Pulmonary artery endothelial cell (primary cell): ENCODE measurements around the gene KMT5B. TPM values are rescaled to one million over a fixed set of nuclear protein-coding genes. Genes with fewer than 3 reads are reported as not detected.

ENCODE experiments used
- DNase-seq: peaks from one replicate; pipeline ENCODE4 v3.0.0-alpha.2; 2011; ENCODE audit warnings: low read depth, low spot score
- total RNA-seq: library from RNA; depleted of rRNA; stranded (reverse); fragments of >200 nt; gene quantifications from 2 replicates; pipeline ENCODE4 v1.2.3, GENCODE V29; 2014

KMT5B gene
- total RNA-seq, 1 donor from 2014 or later = 17.6 TPM

DNA sequence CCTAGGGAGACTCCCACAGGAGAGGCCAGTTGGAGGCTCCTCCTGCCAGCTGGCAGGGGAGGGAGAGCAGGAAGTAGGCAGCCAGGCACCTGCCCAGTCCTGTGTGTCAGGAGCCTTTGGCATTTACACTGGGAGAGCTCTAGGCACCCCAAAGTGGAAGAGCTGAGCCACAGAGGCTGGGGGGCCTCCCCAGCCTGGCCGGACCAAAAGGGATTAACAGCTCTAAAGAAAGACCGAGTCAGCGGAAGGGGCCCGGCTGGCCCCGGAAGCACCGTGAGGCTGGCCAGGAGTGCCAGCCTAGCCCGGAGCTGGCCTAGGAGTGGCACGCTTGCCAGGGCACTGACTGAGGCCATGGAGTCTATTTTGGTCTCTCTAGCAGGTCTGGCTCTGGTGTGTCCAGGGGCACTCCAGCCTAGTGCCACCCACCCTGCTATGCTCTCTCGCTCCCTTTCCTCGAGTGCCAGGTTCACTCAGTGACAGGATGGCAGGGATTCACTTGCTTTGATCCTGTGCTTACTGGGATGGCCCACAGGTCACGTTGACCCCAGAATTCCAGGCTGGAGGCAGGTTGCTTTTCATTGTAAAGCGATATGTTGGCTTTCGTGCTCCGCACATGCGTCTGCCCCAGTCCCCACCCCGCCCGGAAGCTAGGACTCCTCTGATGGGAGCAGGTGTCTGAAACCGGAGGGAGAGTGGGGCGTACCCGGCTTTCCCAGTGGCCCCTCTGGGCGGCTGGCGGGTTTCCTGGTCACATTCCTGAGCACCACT, 3.3 kb upstream of the KMT5B start:
- DNase-seq = no peak

DNA sequence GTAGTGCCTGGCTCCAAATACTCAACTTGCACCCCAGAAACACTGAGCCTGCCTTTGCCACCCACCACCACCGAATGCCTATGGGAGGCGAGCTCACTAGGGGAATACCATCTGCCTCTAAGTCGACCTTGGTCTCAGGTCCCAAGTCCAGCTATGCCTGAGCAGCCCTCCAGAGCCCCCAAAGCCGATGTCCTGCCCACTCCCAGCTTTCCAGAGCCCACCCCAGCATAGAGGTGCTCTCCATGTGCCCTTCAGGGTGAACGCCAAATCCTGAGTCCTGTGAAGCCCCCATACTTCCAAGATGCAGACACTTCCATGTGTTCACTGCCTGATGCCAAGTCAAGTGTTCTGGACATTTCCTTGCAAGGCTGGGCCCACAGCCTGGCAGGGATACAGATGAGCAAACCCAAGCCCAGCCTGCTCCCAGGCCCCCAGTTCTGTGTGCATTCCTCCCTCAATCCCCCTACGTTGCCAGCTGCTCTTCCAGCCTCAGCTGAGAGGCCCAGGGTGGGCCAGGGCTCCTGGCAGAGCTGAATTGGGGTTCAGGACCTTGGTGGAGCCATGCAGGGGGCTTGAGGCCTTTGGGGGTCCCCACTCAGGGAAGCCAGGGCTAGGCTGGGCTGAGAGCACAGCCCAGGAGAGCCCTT, 2.6 kb upstream of the KMT5B start:
- DNase-seq = no peak

DNA sequence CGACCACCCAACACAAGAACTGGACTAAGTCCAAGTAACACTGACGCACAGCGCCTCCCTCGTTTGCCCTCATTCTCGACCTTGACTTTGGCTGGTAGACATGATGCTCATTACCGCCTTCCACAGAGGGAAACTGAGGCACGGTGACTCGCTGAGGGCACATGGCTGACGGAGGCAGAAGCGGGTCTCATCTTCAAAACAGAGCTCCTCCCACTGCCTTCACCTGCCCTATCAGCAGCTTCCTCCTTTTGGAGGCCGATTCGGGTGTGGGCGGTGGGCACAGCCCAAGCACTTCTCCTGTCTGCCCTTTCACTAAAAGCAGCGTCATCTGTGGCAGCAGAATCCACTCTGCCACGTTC, 2.0 kb upstream of the KMT5B start:
- no peak for DNase-seq

DNA sequence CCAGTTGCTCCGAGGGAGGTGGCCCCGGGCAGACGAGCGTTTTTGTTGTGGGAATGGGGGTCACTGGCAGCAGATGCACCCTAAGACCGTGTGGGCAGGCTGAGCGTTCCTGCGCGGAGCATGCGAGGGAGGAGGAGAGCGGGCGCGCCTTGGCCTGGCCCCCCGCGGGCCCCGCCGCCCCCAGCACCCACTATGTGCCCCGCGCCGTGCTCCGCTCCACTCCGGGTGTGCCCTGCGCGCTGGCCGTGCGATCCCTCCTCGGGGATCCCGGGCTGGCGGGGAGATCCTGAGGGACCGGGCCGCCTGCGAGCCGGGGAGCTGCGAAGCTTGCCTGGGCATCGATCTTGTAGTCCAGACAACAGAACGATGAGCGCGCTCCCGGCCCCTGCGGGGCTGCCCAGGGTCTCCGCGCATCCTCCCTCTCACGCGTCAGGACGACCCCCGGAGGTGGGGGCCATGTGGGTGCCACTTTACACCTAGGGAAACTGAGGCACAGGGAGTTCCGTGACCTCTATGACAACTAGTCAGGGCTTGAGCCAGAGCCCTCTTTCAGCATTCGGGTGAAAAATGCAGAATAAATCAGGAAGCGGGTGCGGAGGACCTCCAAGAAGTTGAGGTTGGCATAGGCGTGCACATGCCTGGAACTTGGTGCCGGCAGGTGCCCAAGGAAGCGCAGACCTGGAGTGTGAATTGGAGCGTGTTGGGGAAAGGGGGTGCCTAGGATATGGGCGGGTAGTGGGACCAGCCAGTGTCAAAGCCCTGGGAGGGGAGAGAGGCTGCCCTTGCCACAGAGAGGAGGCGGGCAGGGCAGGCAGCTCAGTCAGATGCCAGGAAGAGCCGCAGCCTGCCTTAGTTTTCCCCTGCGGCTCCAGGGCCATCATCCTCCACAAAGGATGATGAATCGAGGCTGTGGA, 1.3 kb upstream of the KMT5B start:
- DNase-seq = no peak

DNA sequence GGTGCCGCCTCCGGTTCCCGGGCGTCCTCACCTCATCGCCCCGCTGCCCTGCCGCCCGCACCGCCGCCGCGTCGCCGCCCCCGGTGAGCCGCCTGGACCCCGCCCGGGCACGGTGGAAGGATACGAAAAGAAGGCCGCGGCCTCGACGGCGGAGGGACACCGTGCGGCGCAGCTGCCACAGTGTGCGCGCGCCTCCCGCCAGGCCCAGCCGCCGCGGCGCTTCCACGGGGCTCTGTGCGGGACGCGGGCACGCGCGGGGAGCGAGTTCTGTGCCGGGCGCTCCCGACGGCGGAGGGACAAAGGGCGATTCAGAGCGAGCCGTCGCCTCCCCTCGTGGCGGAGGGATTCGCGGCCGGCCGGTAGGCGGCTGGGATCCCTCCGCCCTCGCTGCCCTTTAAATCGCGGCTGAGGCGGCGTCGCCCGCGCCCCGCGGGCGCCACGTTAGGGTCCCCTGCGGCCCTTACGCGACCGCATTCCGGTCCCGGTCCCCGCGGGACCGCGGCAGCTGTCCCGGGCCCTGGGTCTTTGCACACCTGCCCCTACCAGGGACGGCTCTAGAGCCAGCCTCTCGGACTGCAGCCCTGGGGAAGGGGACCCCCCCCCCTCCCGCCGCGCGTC, 568 bp upstream of the KMT5B start:
- peak; percentile 91 for DNase-seq

DNA sequence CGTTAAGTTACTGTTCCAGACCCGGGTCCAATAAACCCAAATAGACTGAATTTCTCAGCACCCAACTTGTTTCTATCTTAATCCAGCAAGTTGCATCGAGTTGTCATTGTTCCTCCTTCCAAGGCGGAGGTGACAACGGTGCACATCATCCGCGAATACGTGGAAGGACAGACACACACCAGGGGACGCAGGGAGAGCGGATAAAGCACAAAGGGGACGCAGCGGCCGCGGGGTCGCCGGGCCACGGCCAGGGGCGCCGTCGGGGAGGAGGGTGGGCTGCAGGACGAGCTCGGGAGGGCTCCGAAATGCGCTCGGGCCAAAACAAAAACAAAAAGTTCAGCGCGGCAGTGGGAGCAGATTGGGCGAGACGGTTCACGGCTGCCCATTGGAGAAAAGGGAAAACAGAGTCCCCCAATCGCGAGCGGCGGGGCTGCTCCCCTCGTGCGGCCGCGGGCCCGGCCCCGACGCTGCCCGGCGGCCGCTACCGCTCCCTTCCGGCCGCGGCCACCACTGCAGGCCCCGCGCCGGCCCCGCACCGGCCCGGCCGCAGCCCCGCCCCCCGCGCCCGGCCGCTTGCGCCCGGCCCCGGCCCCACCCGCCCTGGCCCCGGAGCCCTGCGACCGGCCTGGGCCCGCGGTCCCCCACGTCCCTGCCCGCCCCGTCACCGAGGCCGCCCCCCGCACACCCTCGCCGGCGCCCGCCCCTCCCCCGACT, 518 bp downstream of the KMT5B start:
- peak; percentile 39 for DNase-seq

DNA sequence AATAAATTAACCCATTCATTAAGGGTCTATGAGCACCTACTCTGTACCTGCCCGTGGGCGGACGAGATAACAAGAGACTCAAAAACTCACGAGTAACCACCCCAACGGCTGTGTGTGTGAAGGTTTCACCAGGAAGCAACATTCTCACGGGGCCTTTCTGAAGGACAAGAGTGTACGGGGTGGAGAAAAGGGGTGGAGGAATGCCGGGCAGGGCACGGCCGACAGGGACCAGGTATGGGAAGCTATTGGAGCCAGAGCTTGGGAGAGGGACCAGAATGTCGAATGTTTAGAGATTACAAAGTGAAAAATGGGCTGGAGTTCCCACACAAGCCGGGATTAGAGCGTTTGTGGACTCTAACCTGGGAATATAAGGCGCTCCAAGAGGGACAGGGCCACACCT, 1.6 kb downstream of the KMT5B start:
- DNase-seq = no peak

DNA sequence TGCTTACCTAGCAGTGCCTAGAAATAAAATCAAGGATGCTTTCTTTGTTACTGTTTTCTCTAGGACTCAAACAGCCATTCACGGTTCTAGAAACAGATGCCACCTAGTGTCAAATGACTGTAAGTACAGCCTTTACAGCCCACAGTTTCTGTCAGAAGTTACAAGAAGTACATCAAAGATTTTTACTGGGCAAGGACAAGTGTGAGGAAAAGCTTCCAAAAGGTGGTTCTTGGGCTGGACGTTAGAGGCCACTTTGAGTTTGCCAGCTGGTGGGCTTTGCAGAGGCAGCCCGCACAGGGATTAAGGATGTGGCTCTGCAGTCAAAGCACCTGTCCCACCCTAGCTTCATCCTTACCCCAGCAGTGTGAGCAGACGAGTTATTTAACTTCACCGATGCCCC, 6.9 kb downstream of the KMT5B start:
- DNase-seq = peak; percentile 22

DNA sequence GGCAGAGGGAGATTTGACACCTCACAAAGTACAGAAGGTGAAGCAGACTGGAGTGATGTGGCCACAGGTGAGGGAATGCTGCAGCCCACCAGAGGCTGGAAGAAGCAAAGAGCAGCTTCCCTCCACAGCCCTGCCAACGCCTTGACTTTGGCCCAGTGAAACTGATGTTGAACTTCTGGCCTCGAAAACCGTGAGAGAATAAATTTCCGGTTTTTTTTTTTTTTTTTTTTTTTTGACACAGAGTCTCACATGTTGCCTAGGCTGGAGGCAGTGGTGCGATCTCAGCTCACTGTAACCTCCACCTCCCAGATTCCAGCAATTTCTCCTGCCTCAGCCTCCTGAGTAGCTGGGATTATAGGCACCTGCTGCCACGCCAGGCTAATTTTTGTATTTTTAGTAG, 8.7 kb downstream of the KMT5B start:
- no peak for DNase-seq

DNA sequence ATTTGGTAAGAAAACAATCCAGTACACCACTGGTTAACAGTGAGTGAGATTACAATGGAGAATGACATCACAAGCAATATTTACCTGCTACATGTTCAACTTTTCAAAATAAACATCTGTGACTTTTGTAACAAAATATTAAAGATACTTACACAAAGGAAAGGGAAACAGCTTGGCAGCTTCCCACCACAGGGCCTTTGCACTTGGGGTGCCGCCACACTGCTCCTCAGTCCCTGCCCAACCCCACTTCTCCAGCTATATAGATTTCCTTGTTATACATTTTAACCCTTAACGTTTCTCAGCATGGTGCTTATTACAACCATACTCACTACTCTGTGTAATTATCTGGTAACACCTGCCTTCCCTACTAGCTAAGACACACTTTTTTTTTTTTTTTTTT, 10.9 kb downstream of the KMT5B start:
- no peak for DNase-seq

DNA sequence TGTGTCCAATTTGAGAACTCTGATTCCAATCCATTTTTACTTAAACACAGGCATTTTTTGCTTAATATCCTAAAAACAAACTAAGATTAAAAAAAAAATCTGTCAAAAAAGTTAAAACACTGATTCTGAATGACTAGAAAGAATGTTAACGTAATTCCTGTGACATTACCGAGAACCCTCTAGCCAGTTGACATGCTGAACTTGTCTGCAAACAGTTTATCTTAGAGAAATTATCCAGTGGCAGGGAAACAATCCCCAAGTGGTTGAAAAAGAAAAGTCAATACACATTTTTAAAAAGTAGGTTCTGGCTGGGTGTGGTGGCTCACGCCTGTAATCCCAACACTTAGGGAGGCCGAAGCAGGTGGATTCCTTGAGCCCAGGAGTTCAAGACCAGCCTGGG, 11.6 kb downstream of the KMT5B start:
- DNase-seq = no peak

DNA sequence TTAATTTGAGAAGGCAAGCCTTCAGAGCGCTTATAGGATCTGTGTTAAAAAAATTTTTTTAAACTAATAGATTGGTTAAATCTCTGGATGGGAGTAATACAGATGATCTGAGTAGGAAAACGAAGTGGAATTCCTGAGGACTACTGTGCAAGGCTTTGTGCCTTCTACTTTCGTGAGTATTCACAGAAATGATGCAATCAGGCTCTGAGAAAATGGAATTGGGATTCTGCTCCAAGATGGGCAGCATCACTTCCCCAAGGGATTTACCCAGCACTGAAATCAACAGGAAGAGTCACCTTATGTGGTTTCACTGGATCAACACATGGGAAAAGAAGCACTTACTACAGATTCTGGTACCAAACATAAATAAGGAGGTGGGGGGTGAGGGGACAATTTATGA, 12.5 kb downstream of the KMT5B start:
- DNase-seq = no peak

DNA sequence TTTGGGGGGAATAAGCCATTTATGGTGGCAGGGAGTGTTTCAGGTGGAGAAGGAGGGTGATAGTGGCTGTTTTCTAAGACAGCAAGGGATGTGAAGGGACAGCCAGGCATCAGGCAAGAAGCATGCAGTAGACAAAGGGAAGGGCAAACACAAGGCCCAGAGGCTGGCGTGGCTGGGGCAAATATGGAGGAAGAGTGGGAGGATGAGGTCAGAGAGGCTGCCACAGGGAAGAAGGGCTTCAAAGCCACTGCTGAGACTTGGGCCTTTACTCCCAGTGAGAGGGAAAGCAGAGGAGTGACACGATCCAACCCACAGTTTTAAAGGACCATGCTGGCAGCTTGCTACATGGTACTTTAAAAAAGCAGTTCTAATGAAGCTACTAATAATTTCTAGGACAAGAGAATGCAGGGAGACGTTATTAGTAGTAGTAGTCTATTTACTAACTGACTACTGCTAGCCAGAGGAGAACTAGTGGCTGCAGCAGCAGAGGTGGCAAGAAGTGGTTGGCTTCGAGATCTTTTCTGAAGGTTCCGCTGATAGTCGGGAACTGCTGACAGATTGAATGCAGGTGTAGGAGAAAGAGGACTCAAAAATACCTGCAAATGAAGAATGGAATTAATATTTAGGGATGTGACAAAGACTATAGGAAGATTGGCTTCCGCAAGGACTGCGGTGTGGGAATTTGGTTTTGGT, 13.7 kb downstream of the KMT5B start:
- no peak for DNase-seq

DNA sequence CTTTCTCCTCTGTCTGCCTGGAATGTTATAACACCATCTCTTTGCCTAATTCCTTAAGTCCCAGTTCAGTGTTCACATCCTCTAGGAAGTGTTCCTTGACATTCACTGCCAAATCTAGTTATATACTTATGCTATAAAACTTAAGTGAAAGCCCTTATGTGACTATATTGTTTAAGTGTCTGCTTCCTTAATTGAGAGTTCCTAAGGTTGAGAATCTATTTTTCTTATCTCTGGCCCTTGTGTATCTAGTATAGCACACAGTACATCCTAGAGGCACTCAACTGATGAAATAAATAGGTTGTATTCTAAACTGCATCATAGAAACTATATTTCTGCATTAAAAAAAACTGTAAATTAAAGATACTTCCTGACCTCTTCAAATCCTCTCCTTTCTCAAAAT, 16.9 kb downstream of the KMT5B start:
- DNase-seq = no peak

DNA sequence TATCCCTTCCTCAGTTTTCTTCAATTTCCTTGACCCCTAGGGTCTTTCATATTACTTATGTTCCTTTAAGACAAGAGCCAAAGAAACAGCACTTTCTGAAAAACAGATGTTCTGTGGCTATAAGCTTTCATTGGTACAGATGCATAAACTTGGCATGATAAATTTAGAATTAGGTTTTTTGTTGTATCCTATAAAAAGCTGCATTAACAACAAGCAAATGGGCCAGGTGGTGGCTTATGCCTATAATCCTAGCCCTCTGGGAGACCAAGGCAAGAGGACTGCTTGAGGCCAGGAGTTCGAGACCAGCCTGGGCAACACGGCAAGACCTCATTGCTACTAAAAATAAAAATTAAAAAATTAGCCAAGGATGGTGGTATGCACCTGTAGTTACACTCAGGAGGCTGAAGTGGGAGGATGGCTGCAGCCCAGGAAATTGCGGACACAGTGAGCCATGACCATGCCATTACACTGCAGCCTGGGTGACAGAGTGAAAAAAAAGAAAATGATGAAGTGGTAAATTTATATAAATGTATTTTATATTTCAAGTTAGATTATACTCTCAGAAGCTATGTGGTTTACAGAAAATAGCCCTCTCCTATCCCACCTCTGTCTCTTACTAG, 18.3 kb downstream of the KMT5B start:
- DNase-seq = no peak

DNA sequence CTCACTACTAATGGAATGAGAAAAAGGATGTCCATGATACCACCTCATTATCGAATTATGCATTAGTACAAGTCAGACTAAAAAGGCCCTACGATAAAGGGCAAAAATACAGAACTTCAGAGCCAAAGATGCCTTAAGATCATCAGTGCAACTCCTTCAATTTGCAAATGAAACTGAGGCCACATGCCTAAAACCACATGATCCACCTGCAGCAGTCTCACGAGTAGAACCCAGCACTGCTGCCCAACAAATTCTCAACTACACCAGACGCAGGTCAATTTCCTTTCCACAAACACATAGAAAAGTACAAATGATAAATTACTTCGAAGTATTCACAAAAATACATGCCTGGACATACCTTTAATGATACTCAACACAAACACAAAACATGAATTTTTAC, 20.1 kb downstream of the KMT5B start:
- DNase-seq = no peak

DNA sequence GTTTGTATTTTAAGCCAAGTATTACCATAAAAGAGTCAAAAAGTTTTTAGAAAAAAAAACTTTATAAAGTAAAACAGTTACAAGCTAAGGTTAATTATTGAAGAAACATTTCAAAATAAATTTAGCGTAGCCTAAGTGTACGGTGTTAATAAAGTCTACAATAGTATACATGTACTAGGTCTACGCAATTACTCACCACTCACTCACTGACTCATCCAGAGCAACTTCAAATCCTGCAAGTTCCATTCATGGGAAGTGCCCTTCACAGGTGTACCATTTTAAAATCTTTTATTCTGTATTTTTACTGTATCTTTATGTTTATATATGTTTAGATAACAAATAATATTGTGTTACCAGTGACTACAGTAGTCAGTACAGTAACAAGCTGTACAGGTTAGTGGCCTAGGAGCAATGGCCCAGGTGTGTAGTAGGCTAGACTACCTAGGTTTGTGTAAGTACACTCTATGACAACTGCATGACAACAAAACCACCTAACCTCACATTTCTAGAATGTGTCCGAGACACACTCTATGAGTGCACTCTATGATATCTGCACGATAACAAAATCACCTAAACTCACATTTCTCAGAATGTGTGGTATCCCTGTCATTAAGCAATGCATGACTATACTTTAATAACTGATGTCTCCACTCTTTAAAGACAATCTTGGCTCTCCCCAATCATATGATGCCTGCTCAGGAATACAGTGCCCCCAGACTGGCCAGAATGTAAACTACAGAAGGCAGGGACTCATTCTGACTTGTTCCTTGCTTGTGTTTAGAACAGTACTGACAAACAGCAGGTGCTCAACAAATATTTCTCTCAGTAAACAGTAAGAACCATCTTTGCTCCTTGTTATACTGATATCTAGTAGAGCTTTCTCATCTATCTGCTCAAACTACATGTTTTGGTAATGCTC, 21.2 kb downstream of the KMT5B start:
- no peak for DNase-seq

DNA sequence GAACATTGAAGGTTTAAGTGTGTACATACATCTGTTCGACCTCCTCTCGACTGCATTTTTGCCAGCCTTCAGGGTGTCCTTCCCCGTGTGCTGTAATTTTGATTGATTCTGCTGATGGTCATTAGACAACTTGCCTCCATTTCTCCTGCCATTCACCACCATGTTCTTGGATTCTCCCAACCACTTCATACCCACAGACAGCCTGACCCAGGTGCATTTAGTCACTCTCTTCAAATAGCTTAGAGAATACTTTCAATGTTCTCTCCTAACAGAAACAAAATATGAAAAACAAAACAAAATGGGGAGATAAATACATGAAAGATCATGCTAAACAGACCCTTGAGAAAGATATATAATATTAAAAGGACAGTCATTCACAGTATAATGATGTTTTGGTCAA, 23.2 kb downstream of the KMT5B start:
- no peak for DNase-seq

DNA sequence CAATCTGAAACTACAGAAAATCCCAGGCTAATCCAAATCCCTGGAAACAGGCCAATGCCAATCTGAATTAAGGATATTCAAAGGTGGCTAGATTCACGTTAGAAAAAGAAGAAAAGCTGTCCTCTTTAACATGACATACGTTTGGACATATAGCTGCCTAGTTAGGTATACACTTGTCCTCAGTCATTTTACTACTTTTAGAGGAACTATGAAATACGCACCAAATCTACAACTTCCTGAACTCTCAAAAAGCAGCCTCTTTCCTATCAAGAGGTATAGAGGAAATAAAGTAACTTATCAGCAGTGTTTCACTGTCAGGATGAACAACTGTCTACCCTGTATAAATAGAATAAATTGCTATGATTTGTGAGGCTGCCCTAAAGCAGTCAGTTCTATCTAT, 24.0 kb downstream of the KMT5B start:
- no peak for DNase-seq
